Esophagus muscularis mucosa (tissue), 4 donors: ENCODE data around the gene PAK5. TPM values are rescaled to one million over a fixed set of nuclear protein-coding genes. Genes with fewer than 3 reads are reported as not detected.

ENCODE experiments used
- DNase-seq: peaks from one replicate; pipeline ENCODE4 v3.0.0-alpha.2; 2017; ENCODE audit errors: extremely low spot score
- H3K27ac ChIP-seq, 4 donors: fragments of 200-600 bp; sonication (generic); replicated peaks in 1 of 4; 1 replicate in 3 of 4; 2 replicates in 1 of 4; pipeline ENCODE4 v1.5.1; 2016 to 2019; ENCODE audit warnings: mild to moderate bottlenecking in 1 of 4
- H3K27me3 ChIP-seq, 4 donors: fragments of 200-600 bp; sonication (generic); one replicate each; pipeline versions ENCODE4 v1.5.1 to v1.6.0; 2016 to 2019
- H3K36me3 ChIP-seq, 4 donors: fragments of 200-600 bp; sonication (generic); one replicate each; pipeline ENCODE4 v1.5.1; 2016 to 2019
- H3K4me1 ChIP-seq, 4 donors: fragments of 200-600 bp; sonication (generic); one replicate each; pipeline ENCODE4 v1.5.1; 2016 to 2019
- H3K4me3 ChIP-seq, 4 donors: fragments of 200-600 bp; sonication (generic); 1 replicate in 2 of 4; 2 replicates in 2 of 4; pipeline ENCODE4 v1.5.1; 2016 to 2019; ENCODE audit warnings: mild to moderate bottlenecking in 4 of 4, moderate library complexity in 1 of 4
- H3K9me3 ChIP-seq, 4 donors: fragments of 200-600 bp; sonication (generic); 1 replicate in 3 of 4; 2 replicates in 1 of 4; pipeline ENCODE4 v1.5.1; 2016 to 2019
- EP300 ChIP-seq: sonication (generic); formaldehyde crosslinking; IDR thresholded peaks from one replicate; pipeline ENCODE4 v1.6.1; 2017; ENCODE audit warnings: antibody characterized with exemption
- POLR2A ChIP-seq: fragments of 450-650 bp; IDR thresholded peaks from one replicate; pipeline ENCODE4 v1.6.1; 2017; ENCODE audit warnings: antibody characterized with exemption, moderate library complexity, mild to moderate bottlenecking, low read depth
- POLR2AphosphoS5 ChIP-seq, 2 donors: sonication (generic); formaldehyde crosslinking; IDR thresholded peaks; one replicate each; pipeline ENCODE4 v1.6.1; 2017; ENCODE audit warnings: antibody characterized with exemption in 2 of 2
- WGBS: methylation state at CpG from one replicate; pipeline ENCODE4 v1.1.5; 2018; 5-methylcytosine and 5-hydroxymethylcytosine counted together
- intact Hi-C: fragments of 100-400 bp; cut with DNase I; formaldehyde crosslinking; loops from one replicate; pipeline ENCODE4 v1.15.1; 2023
- total RNA-seq, 4 donors: library from RNA; depleted of rRNA; stranded (reverse); fragments of >200 nt; gene quantifications; one replicate each; pipeline versions ENCODE4 v1.1.0 to v1.2.1, GENCODE V29; 2016
- TF ChIP-seq, protein P1 (sequence below), 3 experiments: fragments of 200-600 bp in 2 of 3; fragments of 450-650 bp in 1 of 3; sonication (generic) in 2 of 3; IDR thresholded peaks; one replicate each; pipeline ENCODE4 v1.5.1; 2017 to 2019; ENCODE audit warnings: antibody characterized with exemption in 3 of 3, mild to moderate bottlenecking in 2 of 3, moderate library complexity in 1 of 3

Gene PAK5
- total RNA-seq, 4 donors from 2014 or later = 0.06 to 0.42 (median 0.20) TPM

DNA sequence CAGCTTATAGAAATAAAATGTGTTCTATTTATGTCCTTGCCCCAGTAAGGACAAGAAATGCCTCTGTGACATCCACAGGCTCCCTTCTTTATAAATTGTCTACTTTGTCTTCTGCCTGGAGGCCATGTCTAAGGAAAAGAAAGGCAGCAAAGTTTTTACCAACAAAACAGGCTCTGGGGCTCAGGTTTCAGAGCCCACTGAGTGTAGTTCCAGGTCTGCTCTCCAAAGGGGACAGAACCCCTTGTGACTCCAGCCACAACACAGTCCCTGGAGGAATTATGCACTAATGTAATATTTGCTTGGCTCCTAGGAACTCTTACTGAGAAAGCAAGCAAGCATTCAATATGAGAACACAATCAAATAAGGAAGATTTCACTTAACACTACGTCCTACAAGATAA lies 80.1 kb downstream of the PAK5 start:
- 61% methylated on average over 1 of the region's 1 CpG for WGBS
- Histone ChIP-seq H3K4me3 (no peak overlapping the region), H3K27ac (no peak overlapping the region), H3K36me3 (no peaks in the 10 kb centered on the region), H3K4me1 (no peaks in the 10 kb centered on the region), H3K9me3 (peaks cover 0 to 12% (median 8%) of the 10 kb centered on the region in 4 donors), H3K27me3 (no peaks in the 10 kb centered on the region)
- TF ChIP-seq, protein P1, sequence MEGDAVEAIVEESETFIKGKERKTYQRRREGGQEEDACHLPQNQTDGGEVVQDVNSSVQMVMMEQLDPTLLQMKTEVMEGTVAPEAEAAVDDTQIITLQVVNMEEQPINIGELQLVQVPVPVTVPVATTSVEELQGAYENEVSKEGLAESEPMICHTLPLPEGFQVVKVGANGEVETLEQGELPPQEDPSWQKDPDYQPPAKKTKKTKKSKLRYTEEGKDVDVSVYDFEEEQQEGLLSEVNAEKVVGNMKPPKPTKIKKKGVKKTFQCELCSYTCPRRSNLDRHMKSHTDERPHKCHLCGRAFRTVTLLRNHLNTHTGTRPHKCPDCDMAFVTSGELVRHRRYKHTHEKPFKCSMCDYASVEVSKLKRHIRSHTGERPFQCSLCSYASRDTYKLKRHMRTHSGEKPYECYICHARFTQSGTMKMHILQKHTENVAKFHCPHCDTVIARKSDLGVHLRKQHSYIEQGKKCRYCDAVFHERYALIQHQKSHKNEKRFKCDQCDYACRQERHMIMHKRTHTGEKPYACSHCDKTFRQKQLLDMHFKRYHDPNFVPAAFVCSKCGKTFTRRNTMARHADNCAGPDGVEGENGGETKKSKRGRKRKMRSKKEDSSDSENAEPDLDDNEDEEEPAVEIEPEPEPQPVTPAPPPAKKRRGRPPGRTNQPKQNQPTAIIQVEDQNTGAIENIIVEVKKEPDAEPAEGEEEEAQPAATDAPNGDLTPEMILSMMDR (IDR thresholded peaks at IDR 0.05) = no peak
- TF ChIP-seq EP300 (no peak), POLR2A (no peak), POLR2AphosphoS5 (IDR thresholded peaks at IDR 0.05) (no peak)
- intact Hi-C loops = no loop called here
- no peak for DNase-seq

DNA sequence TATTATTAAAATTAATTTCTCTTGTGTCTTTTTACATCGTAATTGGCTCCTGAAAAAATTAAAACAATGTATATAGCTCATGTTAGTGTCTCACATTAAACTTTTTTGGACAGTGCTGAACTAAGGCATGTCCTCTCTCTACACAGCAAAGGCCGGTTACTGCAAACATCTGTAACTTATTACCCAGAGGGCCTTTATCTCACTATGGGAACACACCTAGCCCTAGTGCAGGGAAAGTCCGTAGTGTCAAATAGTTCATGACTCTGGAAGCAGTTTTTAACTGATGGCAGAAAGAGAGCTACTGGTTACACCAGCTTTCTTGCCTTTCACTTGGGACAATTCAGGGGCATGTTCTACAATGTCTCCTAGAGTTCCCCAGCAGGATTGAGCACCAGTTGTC lies 82.2 kb downstream of the PAK5 start:
- H3K27ac ChIP-seq = no peak overlapping the region
- TF ChIP-seq POLR2A = no peak
- TF ChIP-seq EP300 = no peak
- TF ChIP-seq, protein P1 (IDR thresholded peaks at IDR 0.05) = no peak
- TF ChIP-seq POLR2AphosphoS5 (IDR thresholded peaks at IDR 0.05) = no peak
- no peak overlapping the region for H3K4me3 ChIP-seq
- no peak for DNase-seq
- no peaks in the 10 kb centered on the region for H3K36me3 ChIP-seq
- 64% methylated on average over 3 of the region's 3 CpGs for WGBS
- intact Hi-C loops = no loop called here
- H3K27me3 ChIP-seq = no peaks in the 10 kb centered on the region
- H3K4me1 ChIP-seq = no peaks in the 10 kb centered on the region
- H3K9me3 ChIP-seq = peaks cover 0 to 7% (median 4%) of the 10 kb centered on the region in 4 donors

- intact Hi-C loops = no loop called here
- 53% methylated on average over 1 of the region's 1 CpG for WGBS
- H3K27ac ChIP-seq = no peak overlapping the region
- no peaks in the 10 kb centered on the region for H3K4me1 ChIP-seq
- H3K4me3 ChIP-seq = no peak overlapping the region
- H3K27me3 ChIP-seq = no peaks in the 10 kb centered on the region
- H3K9me3 ChIP-seq = no peaks in the 10 kb centered on the region
- H3K36me3 ChIP-seq = no peaks in the 10 kb centered on the region
- DNase-seq = no peak
- TF ChIP-seq POLR2A = no peak
- TF ChIP-seq, protein P1 (IDR thresholded peaks at IDR 0.05) = no peak
- no peak for TF ChIP-seq EP300
- TF ChIP-seq POLR2AphosphoS5 (IDR thresholded peaks at IDR 0.05) = no peak
Observed at GRCh38 chr20:9755301-9755700, 83.6 kb downstream of the PAK5 start.

GRCh38 chr20:9744551-9744950 lies 94.3 kb downstream of the PAK5 start:
- Histone ChIP-seq H3K4me1 (no peaks in the 10 kb centered on the region), H3K36me3 (no peaks in the 10 kb centered on the region), H3K9me3 (peaks cover 0 to 6% (median 0%) of the 10 kb centered on the region in 4 donors), H3K27ac (no peak overlapping the region), H3K4me3 (no peak overlapping the region), H3K27me3 (no peaks in the 10 kb centered on the region)
- no peak for TF ChIP-seq EP300
- no peak for TF ChIP-seq POLR2AphosphoS5 (IDR thresholded peaks at IDR 0.05)
- TF ChIP-seq POLR2A = no peak
- TF ChIP-seq, protein P1 (IDR thresholded peaks at IDR 0.05) = no peak
- DNase-seq = no peak
- intact Hi-C loops = no loop called here

- no peak overlapping the region for H3K4me3 ChIP-seq
- no peak overlapping the region for H3K27ac ChIP-seq
- H3K36me3 ChIP-seq = no peaks in the 10 kb centered on the region
- intact Hi-C loops = no loop called here
- H3K4me1 ChIP-seq = no peaks in the 10 kb centered on the region
- no peaks in the 10 kb centered on the region for H3K27me3 ChIP-seq
- DNase-seq = no peak
- TF ChIP-seq EP300 (no peak), POLR2A (no peak), POLR2AphosphoS5 (IDR thresholded peaks at IDR 0.05) (no peak)
- H3K9me3 ChIP-seq = peaks cover 0 to 6% (median 0%) of the 10 kb centered on the region in 4 donors
Observed at GRCh38 chr20:9743871-9744270, 95.0 kb downstream of the PAK5 start.
